ENCODE results near the gene STH.

Gene STH

GRCh38 chr17:46045639-46046038 lies 46.6 kb downstream of the STH start:
- ChIA-PET POLR2A (no interaction called here), CTCF (interaction anchor here (1.6 to 4.8 kb wide), 11 partner anchors 8 to 170 kb away, joined by 3 to 29 read pairs (median 13); partner anchors contain the start of gene KANSL1)
- TF ChIP-seq CTCF (IDR thresholded peaks at IDR 0.05; ENCODE audit: control extremely low read depth, extremely low read depth, low read depth, missing control alignments): no peak
- no peak for DNase-seq (ENCODE audit: extremely low spot score)

- ChIA-PET CTCF (interaction anchor here (0.9 to 4.8 kb wide), 3 partner anchors 45 to 166 kb away, joined by 3 to 29 read pairs (median 4); no protein-coding TSS in a partner anchor), POLR2A (no interaction called here)
Observed at GRCh38 chr17:46046957-46047356, 47.9 kb downstream of the STH start.

GRCh38 chr17:46047398-46047797 lies 48.3 kb downstream of the STH start:
- ChIA-PET POLR2A (no interaction called here), CTCF (interaction anchor here (0.9 to 1.6 kb wide), 2 partner anchors 46 to 166 kb away, joined by 3 to 4 read pairs; no protein-coding TSS in a partner anchor)
- no peak for TF ChIP-seq CTCF (IDR thresholded peaks at IDR 0.05; ENCODE audit: control extremely low read depth, extremely low read depth, low read depth, missing control alignments)
- DNase-seq (ENCODE audit: extremely low spot score): no peak

More at GRCh38 chr17:46046957-46047356, 47.9 kb downstream of the STH start:
- TF ChIP-seq CTCF (IDR thresholded peaks at IDR 0.05; ENCODE audit: control extremely low read depth, extremely low read depth, low read depth, missing control alignments): no peak
- no peak for DNase-seq (ENCODE audit: extremely low spot score)

GRCh38 chr17:46047856-46048255 lies 48.8 kb downstream of the STH start:
- ChIA-PET CTCF (interaction anchor here (0.9 to 2.0 kb wide), 3 partner anchors 10 to 165 kb away, joined by 3 to 4 read pairs (median 4); no protein-coding TSS in a partner anchor), POLR2A (no interaction called here)

More at GRCh38 chr17:46047856-46048255, 48.8 kb downstream of the STH start:
- no peak for TF ChIP-seq CTCF (IDR thresholded peaks at IDR 0.05; ENCODE audit: control extremely low read depth, extremely low read depth, low read depth, missing control alignments)
- no peak for DNase-seq (ENCODE audit: extremely low spot score)
